K562 (cell line): ENCODE measurements around the gene CTXND1. TPM values are rescaled to one million over a fixed set of nuclear protein-coding genes. Genes with fewer than 3 reads are reported as not detected.

Source experiments
- ATAC-seq: fragments of 200-7000 bp; cut with Tn5 transposase; 3 replicates; pipeline ENCODE4 v1.9.1; 2020; ENCODE audit warnings: moderate library complexity
- BruUV-seq: library from RNA; stranded (reverse); fragments of 400-500 nt; replicated peaks from 2 replicates; lab custom pipeline; 2021; lab: Mats Ljungman, UMichigan
- CTCF ChIA-PET: fragments of 300-600 bp; formaldehyde crosslinking; extraction: SDS; loops from one replicate; lab custom pipeline; 2021; ENCODE audit warnings: low intra/inter-chr PET ratio; lab: Yijun Ruan, JAX
- POLR2A ChIA-PET: fragments of 300-600, 350-650 bp; sonication (Branson Sonifier 250); formaldehyde crosslinking; extraction: SDS; loops from one replicate; lab custom pipeline; 2021; ENCODE audit warnings: antibody characterized with exemption, inconsistent platforms; lab: Yijun Ruan, JAX
- DNase-seq, 4 experiments: peaks; one replicate each; pipeline versions ENCODE4 v3.0.0 to v3.0.0-alpha.2; 2011 to 2018; ENCODE audit warnings: low spot score in 3 of 4, mixed read lengths in 3 of 4; ENCODE audit errors: extremely low read depth in 1 of 4
- FAIRE-seq: peaks from 2 replicates; lab custom pipeline; 2011; peaks lifted over from hg19 to GRCh38; lab: Jason Lieb, UNC
- H2AFZ ChIP-seq: 2 replicates; pipeline ENCODE4 v1.6.0; 2011; ENCODE audit warnings: low read depth, low read length, control low read depth, inconsistent platforms
- H3K27ac ChIP-seq: fragments of 200-600 bp; 3 replicates; pipeline ENCODE4 v1.8.0; 2011; ENCODE audit warnings: low read depth, mild to moderate bottlenecking, control low read depth, inconsistent platforms, low read length, moderate library complexity, mixed read lengths; ENCODE audit errors: extremely low read depth
- H3K27me3 ChIP-seq, 2 experiments: fragments of 300-600 bp in 1 of 2; 2 replicates in 1 of 2; 3 replicates in 1 of 2; pipeline versions ENCODE4 v1.6.0 to v1.8.0; 2011; ENCODE audit warnings: inconsistent platforms in 2 of 2, low read length in 2 of 2, mild to moderate bottlenecking in 1 of 2, mixed read lengths in 1 of 2, moderate library complexity in 1 of 2; ENCODE audit not compliant: control insufficient read depth in 2 of 2, insufficient read depth in 2 of 2
- H3K36me3 ChIP-seq: fragments of 300-600 bp; 3 replicates; pipeline ENCODE4 v1.8.0; 2011; ENCODE audit warnings: mild to moderate bottlenecking, low read length, inconsistent platforms; ENCODE audit not compliant: control insufficient read depth, insufficient read depth
- H3K4me1 ChIP-seq, 2 experiments: fragments of 200-600 bp in 1 of 2; replicated peaks in 1 of 2; 2 replicates in 1 of 2; 3 replicates in 1 of 2; pipeline versions ENCODE4 v1.5.1 to v1.8.0; 2011; ENCODE audit warnings: inconsistent platforms in 2 of 2, low read length in 2 of 2, mild to moderate bottlenecking in 1 of 2, mixed read lengths in 1 of 2, moderate library complexity in 1 of 2; ENCODE audit not compliant: control insufficient read depth in 2 of 2, insufficient read depth in 2 of 2
- H3K4me2 ChIP-seq: 2 replicates; pipeline ENCODE4 v1.6.1; 2011; ENCODE audit warnings: low read length, control low read depth, inconsistent platforms, mixed read lengths; ENCODE audit not compliant: insufficient read depth
- H3K4me3 ChIP-seq: fragments of 200-600 bp; sonication (generic), shearing (Covaris generic); 2 replicates; pipeline ENCODE4 v1.5.1; 2016; ENCODE audit warnings: control low read depth, inconsistent platforms
- H3K79me2 ChIP-seq: fragments of 200-600 bp; 3 replicates; pipeline ENCODE4 v1.8.0; 2011; ENCODE audit warnings: low read length, inconsistent platforms; ENCODE audit not compliant: control insufficient read depth, insufficient read depth
- H3K9ac ChIP-seq, 2 experiments: 2 replicates each; pipeline versions ENCODE4 v1.6.0 to v1.6.1; 2011; ENCODE audit warnings: low read depth in 2 of 2, low read length in 2 of 2, control low read depth in 1 of 2, inconsistent platforms in 1 of 2, mild to moderate bottlenecking in 1 of 2, mixed read lengths in 1 of 2; ENCODE audit not compliant: insufficient read depth in 1 of 2
- H3K9me1 ChIP-seq: one replicate; pipeline ENCODE4 v1.6.0; 2011; ENCODE audit warnings: inconsistent platforms, mild to moderate bottlenecking, low read length, moderate library complexity; ENCODE audit not compliant: control insufficient read depth, insufficient read depth
- H3K9me3 ChIP-seq: replicated peaks from 2 replicates; pipeline ENCODE4 v1.5.1; 2011; ENCODE audit warnings: low read depth, low read length, inconsistent platforms; ENCODE audit not compliant: control insufficient read depth, insufficient read depth
- H4K20me1 ChIP-seq: replicated peaks from 2 replicates; pipeline ENCODE4 v1.6.1; 2011; ENCODE audit warnings: low read length, inconsistent platforms, mixed read lengths; ENCODE audit not compliant: control insufficient read depth, insufficient read depth
- ARID2 ChIP-seq: fragments of 450-650 bp; IDR thresholded peaks from 2 replicates; pipeline ENCODE4 v1.6.1; 2017; ENCODE audit warnings: antibody characterized with exemption, mild to moderate bottlenecking
- CHD1 ChIP-seq: fragments of 200-600 bp; sonication (generic); IDR thresholded peaks from one replicate; pipeline ENCODE4 v1.6.1; 2012; ENCODE audit warnings: mild to moderate bottlenecking, moderate library complexity, low read length, inconsistent platforms
- HBP1 ChIP-seq: fragments of 450-650 bp; formaldehyde crosslinking; IDR thresholded peaks from 2 replicates; pipeline ENCODE4 v1.4.0; 2022; ENCODE audit warnings: missing genetic modification characterization
- PHB ChIP-seq: fragments of 250-450 bp; sonication (Bioruptor Pico); IDR thresholded peaks from 2 replicates; pipeline ENCODE4 v1.5.0; 2021
- SMAD1 ChIP-seq: fragments of 150-350 bp; IDR thresholded peaks from 2 replicates; pipeline ENCODE4 v1.6.1; 2014; ENCODE audit warnings: low read length, low read depth; ENCODE audit not compliant: partially characterized antibody
- ZNF121 ChIP-seq: sonication (generic); formaldehyde crosslinking; conservative IDR thresholded peaks from 2 replicates; pipeline ENCODE4 v1.8.0; 2022; ENCODE audit warnings: missing genetic modification reagents
- ZNF75A ChIP-seq: fragments of 450-650 bp; formaldehyde crosslinking; IDR thresholded peaks from 2 replicates; pipeline ENCODE4 v1.4.0; 2020; ENCODE audit warnings: mild to moderate bottlenecking
- ZNF785 ChIP-seq: fragments of 250-450 bp; sonication (Bioruptor Pico); IDR thresholded peaks from 2 replicates; pipeline ENCODE4 v1.4.0; 2020; ENCODE audit warnings: mild to moderate bottlenecking
- WGBS: fragments of 100-300 bp; shearing (Covaris generic); methylation state at CpG from one replicate; pipeline ENCODE4 v1.1.6; 2016; ENCODE audit warnings: low coverage, mixed read lengths; ENCODE audit not compliant: insufficient coverage; ENCODE audit errors: missing lambda C conversion rate; 5-methylcytosine and 5-hydroxymethylcytosine counted together
- in situ Hi-C: fragments of 300-500 bp; cut with MboI; formaldehyde crosslinking; loops from 4 replicates; pipeline ENCODE4 v1.15.0; 2018; ENCODE audit warnings: inconsistent platforms, mixed read lengths
- intact Hi-C: fragments of 100-400 bp; cut with micrococcal nuclease; formaldehyde crosslinking; loops from 2 replicates; pipeline ENCODE4 v1.14.2; 2022
- polyA plus RNA-seq, 8 experiments: library from polyadenylated mRNA; depleted of rRNA in 4 of 8; stranded (reverse) in 5 of 8; unstranded in 3 of 8; fragments of >200 nt; fragmentation: Nextera tagmentation in 2 of 8; fragmentation: Illumina TruSeq in 1 of 8; extraction: Ambion mirVana in 2 of 8; extraction: Trizol in 1 of 8; gene quantifications; 2 replicates each; pipeline versions ENCODE4 v1.2.1 to v1.2.3, GENCODE V29; 2011 to 2014; ENCODE audit warnings: inconsistent platforms in 1 of 8, missing spikeins in 1 of 8
- total RNA-seq, 7 experiments: library from RNA; depleted of rRNA in 6 of 7; stranded (reverse); fragments of >200 nt in 6 of 7; fragmentation: Illumina TruSeq in 2 of 7; extraction: Trizol in 2 of 7; gene quantifications; 2 replicates each; pipeline versions ENCODE4 v1.2.1 to v1.2.3, GENCODE V29; 2011 to 2021; ENCODE audit warnings: low replicate concordance in 1 of 7

CTXND1 gene
- total and polyA plus RNA-seq, 9 of the 15 experiments (the other 6 are each of a cell fraction or from before 2014, with no cell fraction given) = 0.04 TPM; not detected in 7

- no peak for TF ChIP-seq ZNF785 (CRISPR knock-in tag)
- no peak for TF ChIP-seq ZNF121 (CRISPR knock-in tag)
- TF ChIP-seq PHB (CRISPR knock-in tag) = no peak
- no peak for TF ChIP-seq ARID2
- TF ChIP-seq SMAD1 = no peak
- TF ChIP-seq CHD1 = no peak
- no peak for TF ChIP-seq ZNF75A (CRISPR knock-in tag)
- no peak for TF ChIP-seq HBP1 (CRISPR knock-in tag)
- 1% methylated on average over 6 of the region's 6 CpGs for WGBS
- no peak for FAIRE-seq
- H3K4me3 ChIP-seq = no peak overlapping the region
- BruUV-seq = no TSS peak
- no peak for DNase-seq
- no peak overlapping the region for H2AFZ ChIP-seq
- H3K9ac ChIP-seq = no peak overlapping the region
- no peaks in the 10 kb centered on the region for H3K79me2 ChIP-seq
- H3K27me3 ChIP-seq = peaks cover 0 to 10% of the 10 kb centered on the region in 2 experiments; a peak in 1 of 5 replicates
- H3K4me2 ChIP-seq = no peak overlapping the region
- no peaks in the 10 kb centered on the region for H3K36me3 ChIP-seq
- ChIA-PET POLR2A (no interaction called here), CTCF (no interaction called here)
- intact Hi-C loops (no loop called here), in situ Hi-C loops (no loop called here)
- H3K9me3 ChIP-seq = no peaks in the 10 kb centered on the region
- H3K4me1 ChIP-seq = no peaks in the 10 kb centered on the region
- no peak overlapping the region for H3K27ac ChIP-seq
- no peak for ATAC-seq
- no peaks in the 10 kb centered on the region for H4K20me1 ChIP-seq
- no peaks in the 10 kb centered on the region for H3K9me1 ChIP-seq
Observed at GRCh38 chr15:80277147-80277546, 25.1 kb upstream of the CTXND1 start.
